GM12891 (cell line): ENCODE measurements around the gene SREBF1.

Experiments used
- POLR2A ChIP-seq: IDR thresholded peaks from 2 replicates; pipeline ENCODE4 v1.6.1; 2011; ENCODE audit warnings: low read depth, low read length, control low read depth
- POLR2AphosphoS5 ChIP-seq: IDR thresholded peaks from 2 replicates; pipeline ENCODE4 v1.6.1; 2011; ENCODE audit warnings: low read depth, low read length, control low read depth
- POU2F2 ChIP-seq: IDR thresholded peaks from 2 replicates; pipeline ENCODE4 v1.6.1; 2011; ENCODE audit warnings: low read depth, mild to moderate bottlenecking, control low read depth, low read length, moderate library complexity
- SPI1 ChIP-seq: IDR thresholded peaks from 2 replicates; pipeline ENCODE4 v1.6.1; 2011; ENCODE audit warnings: low read depth, low read length, control low read depth
- TAF1 ChIP-seq: IDR thresholded peaks from 2 replicates; pipeline ENCODE4 v1.6.1; 2011; ENCODE audit warnings: low read depth, low read length, control low read depth

DNA sequence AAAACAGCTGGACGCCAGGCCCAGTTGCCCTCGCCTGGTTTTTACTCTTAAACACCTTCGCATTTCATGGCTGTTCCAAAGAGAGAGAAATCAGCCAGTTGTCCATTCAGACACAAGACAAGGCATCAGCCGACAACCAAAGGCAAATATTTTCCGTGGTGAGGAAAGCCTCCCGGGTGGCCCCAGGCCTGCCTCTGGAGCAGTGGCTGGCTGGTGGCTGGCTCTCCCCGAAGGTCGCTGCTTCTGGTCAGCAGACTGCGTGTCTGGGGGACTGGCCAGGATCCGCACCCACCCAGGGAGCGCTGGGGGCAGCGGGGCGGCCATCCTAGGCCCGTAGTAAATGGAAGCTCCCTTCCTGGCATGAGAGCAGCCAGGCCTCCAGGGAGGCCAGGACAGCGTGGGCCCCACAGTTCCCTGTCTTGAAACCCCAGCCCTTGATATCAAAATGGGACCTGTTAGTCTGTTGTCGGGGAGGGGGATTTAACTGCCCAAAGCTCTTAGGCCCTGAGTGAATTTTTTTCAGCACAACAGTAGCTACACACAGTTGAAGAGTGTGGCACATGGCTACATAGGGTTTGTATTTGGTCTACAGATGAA is 57.7 kb downstream of the SREBF1 start:
- TF ChIP-seq POLR2A: no peak
- TF ChIP-seq POLR2AphosphoS5: no peak
- TF ChIP-seq TAF1: no peak
- no peak for TF ChIP-seq SPI1
- TF ChIP-seq POU2F2: no peak
